Measurements from ENCODE around the gene SRGAP2C. TPM values are rescaled to one million over a fixed set of nuclear protein-coding genes. Genes with fewer than 3 reads are reported as not detected.
"Not testable (repeated sequence)": the region's sequence is repeated elsewhere in the genome, so short reads cannot be mapped to it uniquely, and the experiment has no call there.

SRGAP2C gene
- total RNA-seq, 2 donors from 2014 or later, result 8.4 to 10.2 TPM

- H3K27ac ChIP-seq; H3K4me1 ChIP-seq; H3K36me3 ChIP-seq; H3K9ac ChIP-seq (ENCODE audit: low read depth in 2 of 2, low read length in 2 of 2); intact Hi-C loops (cut with DNase I); H3K4me3 ChIP-seq; H3K27me3 ChIP-seq; DNase-seq; H3K9me3 ChIP-seq: not testable (repeated sequence)
Measured at GRCh38 chr1:121400541-121401310, 216.0 kb downstream of the SRGAP2C start.

DNA sequence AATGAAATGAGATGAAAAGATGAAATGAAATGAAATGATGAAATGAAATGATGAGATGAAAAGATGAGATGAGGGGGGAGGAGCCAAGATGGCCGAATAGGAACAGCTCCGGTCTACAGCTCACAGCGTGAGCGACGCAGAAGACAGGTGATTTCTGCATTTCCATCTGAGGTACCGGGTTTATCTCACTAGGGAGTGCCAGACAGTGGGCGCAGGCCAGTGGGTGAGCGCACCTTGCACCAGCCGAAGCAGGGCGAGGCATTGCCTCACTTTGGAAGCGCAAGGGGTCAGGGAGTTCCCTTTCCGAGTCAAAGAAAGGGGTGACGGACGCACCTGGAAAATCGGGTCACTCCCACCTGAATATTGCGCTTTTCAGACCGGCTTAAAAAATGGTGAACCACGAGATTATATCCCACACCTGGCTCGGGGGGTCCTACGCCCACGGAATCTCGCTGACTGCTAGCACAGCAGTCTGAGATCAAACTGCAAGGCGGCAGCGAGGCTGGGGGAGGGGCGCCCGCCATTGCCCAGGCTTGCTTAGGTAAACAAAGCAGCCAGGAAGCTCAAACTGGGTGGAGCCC, 216.7 kb downstream of the SRGAP2C start:
- DNase-seq; H3K9me3 ChIP-seq; H3K4me1 ChIP-seq; intact Hi-C loops (cut with DNase I); H3K36me3 ChIP-seq; H3K27ac ChIP-seq; H3K9ac ChIP-seq (ENCODE audit: low read depth in 2 of 2, low read length in 2 of 2); H3K27me3 ChIP-seq: not testable (repeated sequence)
- H3K4me3 ChIP-seq, result peak overlapping the region; percentile 30

- H3K9me3 ChIP-seq; DNase-seq; H3K9ac ChIP-seq (ENCODE audit: low read depth in 2 of 2, low read length in 2 of 2); H3K27ac ChIP-seq; intact Hi-C loops (cut with DNase I); H3K36me3 ChIP-seq; H3K27me3 ChIP-seq; H3K4me3 ChIP-seq; H3K4me1 ChIP-seq: not testable (repeated sequence)
Measured at GRCh38 chr1:121403254-121403653, 218.5 kb downstream of the SRGAP2C start.

- Histone ChIP-seq H3K27ac (no peak overlapping the region), H3K9me3 (no peaks in the 10 kb centered on the region), H3K4me3 (no peak overlapping the region), H3K36me3 (no peaks in the 10 kb centered on the region), H3K4me1 (no peaks in the 10 kb centered on the region), H3K27me3 (no peaks in the 10 kb centered on the region), H3K9ac (ENCODE audit: low read depth in 2 of 2, low read length in 2 of 2) (no peak overlapping the region)
- TF ChIP-seq CTCF (IDR thresholded peaks at IDR 0.05), result no peak
- intact Hi-C loops (cut with DNase I), result no loop called here
- no peak for DNase-seq
Measured at GRCh38 chr1:121408354-121408753, 223.6 kb downstream of the SRGAP2C start.

DNA sequence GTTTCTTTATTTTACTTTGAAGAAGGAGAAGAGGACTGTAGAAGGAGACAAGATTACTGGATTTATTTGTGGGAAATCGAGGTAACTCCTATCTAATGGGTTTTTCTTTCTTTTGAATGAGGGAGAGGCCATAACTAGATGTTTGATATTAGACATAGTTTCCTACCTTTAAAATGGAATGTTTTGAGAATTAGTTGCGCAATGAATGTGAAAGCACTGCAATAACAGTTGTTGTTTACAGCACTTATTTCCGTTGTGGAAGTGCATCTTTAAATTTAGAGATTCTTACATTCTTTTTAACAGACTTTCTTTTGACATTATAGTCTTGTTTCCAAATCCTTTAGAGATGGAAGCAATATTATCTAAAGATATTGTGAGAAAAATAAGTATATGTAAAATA, 229.0 kb downstream of the SRGAP2C start:
- H3K36me3 ChIP-seq, result no peaks in the 10 kb centered on the region
- DNase-seq, result no peak
- H3K4me3 ChIP-seq, result no peak overlapping the region
- TF ChIP-seq CTCF (IDR thresholded peaks at IDR 0.05), result no peak
- H3K9me3 ChIP-seq, result no peaks in the 10 kb centered on the region
- H3K27ac ChIP-seq, result no peak overlapping the region
- no peaks in the 10 kb centered on the region for H3K27me3 ChIP-seq
- intact Hi-C loops (cut with DNase I), result no loop called here
- no peaks in the 10 kb centered on the region for H3K4me1 ChIP-seq
- no peak overlapping the region for H3K9ac ChIP-seq (ENCODE audit: low read depth in 2 of 2, low read length in 2 of 2)

- DNase-seq, result no peak
Measured at GRCh38 chr1:121414905-121415304, 230.1 kb downstream of the SRGAP2C start.

More at GRCh38 chr1:121414905-121415304, 230.1 kb downstream of the SRGAP2C start:
- Histone ChIP-seq H3K4me3 (no peak overlapping the region), H3K9ac (ENCODE audit: low read depth in 2 of 2, low read length in 2 of 2) (no peak overlapping the region), H3K27me3 (no peaks in the 10 kb centered on the region), H3K27ac (no peak overlapping the region), H3K9me3 (no peaks in the 10 kb centered on the region), H3K36me3 (no peaks in the 10 kb centered on the region), H3K4me1 (no peaks in the 10 kb centered on the region)
- intact Hi-C loops (cut with DNase I), result no loop called here
- TF ChIP-seq CTCF (IDR thresholded peaks at IDR 0.05), result no peak
